ENCODE measurements around the gene KIF4A.
A peak's percentile ranks its signal among the peaks of the same experiment; 100 is the strongest.

KIF4A gene

GRCh38 chrX:70444946-70445656 is 155.2 kb downstream of the KIF4A start:
- no peak for DNase-seq

GRCh38 chrX:70445951-70446350 is 156.0 kb downstream of the KIF4A start:
- no peak for DNase-seq

DNA sequence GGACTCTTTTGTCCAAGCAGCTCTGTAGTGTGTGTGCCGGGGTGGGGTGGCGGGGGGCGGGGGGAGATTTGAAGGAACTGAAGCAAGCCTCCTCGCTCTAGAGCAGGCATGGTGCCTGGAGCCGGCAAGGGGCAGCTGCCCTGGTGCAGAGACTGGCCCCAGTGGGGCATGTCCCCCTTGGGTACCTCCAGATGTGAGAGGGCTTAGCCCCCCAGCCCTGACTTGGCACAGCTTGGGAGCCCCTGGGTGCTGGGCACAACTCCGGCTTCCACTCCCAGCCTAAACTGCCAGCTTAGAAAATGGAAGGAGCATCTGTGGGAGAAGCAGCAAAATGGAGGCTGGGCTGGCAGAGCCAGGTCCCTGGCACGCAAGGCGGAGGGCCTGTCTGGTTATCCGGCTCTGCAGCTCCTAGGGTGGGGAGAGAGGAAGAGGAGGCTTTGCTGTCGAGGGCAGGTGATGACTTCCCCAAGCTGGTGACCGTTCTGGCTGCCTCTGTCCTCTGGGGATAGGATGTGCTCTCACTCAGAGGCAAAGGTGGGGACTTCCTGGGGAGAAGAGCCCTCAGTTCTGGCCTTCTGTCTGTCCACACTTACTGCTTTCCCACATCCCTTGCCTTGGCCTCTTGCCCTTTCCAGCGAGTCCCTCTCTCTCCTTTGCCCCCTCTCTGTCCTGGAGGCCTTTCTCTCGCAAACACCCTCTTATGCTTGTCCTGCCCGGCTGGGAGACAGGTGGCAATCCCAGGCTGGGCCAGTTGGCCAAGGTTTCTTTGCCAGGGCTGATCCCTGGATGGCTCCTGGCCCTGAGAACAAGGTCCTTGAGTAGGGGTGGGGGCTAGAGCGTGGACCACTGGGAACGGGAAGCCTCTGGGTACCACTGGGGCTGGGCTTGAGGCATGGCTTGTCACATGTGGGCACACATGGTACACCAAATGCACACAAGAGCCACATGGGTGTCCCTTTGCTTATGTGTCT is 156.8 kb downstream of the KIF4A start:
- no peak for DNase-seq

DNA sequence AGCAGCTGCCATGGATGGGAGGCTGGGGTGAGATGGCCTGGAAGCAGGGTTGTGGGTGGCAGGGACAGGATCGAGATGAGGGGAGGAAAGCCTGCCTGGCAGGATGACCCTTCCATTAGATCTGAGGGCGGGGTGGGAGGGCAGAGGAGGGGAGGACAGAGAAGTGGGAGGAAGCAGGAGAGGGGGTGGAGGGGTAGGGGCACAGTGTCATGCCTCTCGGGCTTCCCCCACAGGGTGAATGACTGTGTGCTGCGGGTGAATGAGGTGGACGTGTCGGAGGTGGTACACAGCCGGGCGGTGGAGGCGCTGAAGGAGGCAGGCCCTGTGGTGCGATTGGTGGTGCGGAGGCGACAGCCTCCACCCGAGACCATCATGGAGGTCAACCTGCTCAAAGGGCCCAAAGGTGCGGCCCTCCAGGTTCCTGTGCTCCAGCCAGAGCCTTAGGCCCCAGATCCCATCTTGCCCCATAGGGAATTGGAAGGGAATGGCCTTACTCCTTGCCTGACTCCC is 159.6 kb downstream of the KIF4A start:
- no peak for DNase-seq

DNA sequence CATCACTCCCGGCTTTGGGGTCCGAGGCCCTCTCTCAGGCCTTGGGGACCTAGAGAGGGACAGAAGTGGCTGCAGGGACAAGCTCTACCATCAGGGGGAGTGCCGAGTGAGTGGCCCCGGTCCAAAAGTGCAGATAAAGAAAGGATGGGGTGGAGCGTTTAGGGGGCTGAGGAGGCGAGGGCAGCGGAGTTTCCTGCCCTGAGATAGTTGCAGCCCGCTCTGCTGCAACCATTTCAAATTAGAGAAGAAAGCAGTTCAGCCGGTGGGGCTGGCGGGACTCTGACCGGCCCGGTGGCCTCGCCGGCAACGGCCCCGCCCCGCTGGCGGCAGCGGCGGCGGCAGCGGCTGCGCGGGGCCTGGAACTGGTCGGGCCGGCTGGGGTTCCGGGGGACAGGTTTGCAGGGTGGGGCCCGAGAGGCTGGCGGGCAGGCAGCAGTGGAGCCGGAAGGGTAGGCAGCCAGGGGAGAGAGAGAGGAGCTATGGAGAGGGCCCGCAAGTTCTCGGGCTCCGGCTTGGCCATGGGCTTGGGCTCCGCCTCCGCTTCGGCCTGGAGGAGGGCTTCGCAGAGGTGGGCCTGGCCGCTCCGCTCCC is 162.3 kb downstream of the KIF4A start:
- DNase-seq = peak; percentile 61

- no peak for DNase-seq
These were observed 163.2 kb downstream of the KIF4A start for GRCh38 chrX:70453024-70453618.

DNA sequence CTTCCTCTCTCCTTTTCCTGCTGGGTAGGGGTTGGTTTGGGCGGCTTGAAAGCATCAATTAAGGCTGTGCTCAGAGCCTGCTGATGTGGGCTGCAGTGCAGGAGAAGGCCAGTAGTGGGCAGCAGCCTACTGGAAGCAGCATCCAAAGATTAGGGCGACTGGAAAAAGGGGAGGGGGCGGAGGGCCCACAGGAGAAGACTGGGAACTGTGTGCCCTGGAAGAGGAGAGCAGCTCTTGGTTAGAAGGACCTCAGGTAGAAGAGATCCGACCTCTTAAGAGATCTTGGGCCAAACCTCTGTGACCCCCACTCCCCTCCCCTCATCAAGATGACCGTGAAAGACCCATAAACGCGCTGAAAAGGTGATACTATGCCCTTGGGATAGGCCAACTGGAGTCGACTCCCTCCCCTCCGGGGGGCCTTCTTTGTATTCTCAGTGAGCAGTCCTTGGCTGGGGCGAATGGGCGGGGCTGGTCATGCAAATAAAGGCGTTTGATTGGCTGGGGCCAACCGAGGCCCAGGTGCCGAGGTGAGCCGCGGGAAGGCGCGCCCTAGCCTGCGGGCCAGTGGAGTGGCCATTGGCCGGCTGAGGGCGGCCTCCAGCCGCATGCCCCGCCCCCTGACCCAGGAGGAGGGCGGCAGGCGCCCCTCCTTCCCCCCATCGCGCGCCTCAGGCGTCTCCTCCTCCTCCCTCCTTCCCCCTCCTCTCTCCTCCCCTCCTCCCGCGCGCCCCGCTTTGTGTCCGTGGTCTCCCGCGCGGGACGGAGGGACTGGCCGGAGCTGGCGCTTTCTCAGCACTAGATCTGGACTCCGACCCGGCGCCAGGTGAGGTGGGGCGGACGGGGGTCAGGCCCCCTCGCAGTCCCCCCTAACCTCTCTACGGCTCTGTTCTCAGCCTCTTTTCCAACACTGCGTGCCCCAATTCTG is 164.8 kb downstream of the KIF4A start:
- DNase-seq = peak; percentile 48

DNA sequence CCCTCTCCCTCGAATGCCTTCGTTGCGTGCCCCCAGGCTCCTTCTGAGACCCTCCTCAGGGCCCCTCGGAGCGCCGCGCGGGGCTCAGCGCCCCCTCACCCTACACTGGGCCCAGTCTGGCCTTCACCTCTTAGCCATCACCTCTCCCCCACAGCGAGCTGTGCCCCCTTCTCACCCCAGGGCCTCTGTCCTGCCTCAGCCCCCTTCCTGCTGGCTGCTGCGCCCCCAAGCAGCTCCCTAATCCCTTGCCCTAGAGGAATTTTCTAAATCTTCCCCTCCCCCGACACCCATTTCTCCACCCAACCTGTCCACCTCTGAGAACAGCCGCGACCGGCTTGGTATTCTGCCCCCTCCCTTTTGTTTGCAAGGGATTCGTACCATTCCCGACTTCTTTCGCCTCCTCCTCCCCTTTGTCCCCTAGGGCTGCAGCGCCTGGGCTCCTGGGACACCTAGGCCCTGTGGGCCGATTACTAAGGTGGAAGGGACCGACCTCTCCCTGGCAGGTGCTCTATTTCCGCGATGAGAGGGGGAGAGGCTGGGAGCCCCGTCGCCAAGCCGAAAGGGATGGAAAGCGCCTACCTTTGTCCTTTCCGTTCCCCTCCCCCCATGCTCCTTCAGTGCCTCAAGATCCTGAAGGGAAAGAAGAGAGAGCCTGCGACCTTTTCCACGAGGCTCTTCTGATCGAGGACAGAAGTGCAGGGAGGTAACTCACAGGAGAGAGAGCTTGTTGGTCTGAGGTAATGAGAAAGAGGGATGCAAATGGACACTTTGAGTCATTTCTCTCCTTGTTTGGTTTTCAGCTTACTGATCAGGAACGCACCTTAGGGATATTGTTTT is 165.7 kb downstream of the KIF4A start:
- DNase-seq = no peak

DNA sequence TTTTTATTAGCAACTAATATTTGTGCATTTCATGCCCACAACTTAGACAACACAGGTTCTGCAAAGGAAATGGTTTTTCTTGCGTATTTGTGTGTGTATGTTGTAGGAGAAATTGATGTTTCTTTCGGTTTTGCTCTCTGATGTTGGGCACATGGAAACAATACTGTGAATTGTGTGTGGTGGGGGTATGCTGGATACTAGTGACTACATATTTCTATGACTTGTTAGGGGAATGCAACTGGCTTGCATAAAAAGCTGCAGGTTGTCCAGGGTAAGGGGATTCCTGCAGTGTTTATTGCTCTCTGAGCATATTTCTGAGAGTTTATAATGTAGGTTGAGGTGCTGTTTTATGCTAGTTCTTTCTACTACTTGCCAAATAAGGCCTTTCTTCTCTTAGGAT is 166.4 kb downstream of the KIF4A start:
- no peak for DNase-seq

DNA sequence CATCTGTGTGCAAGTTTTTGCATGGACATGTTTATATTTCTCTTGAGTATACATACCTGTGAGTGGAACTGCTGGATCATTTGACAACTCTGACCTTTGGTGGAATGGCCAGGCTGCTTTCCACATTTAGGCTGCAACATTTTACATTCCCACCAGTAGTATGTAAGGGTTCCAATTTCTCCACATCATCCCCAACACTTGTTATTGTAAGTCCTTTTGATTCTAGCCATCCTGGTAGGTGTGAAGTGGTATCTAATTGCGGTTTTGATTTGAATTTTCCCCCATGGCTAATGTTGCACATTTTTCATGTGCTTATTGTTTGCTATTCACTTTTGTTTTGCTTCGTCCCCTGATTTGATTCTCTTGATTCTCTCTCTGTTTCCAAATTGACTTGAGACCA is 171.1 kb downstream of the KIF4A start:
- DNase-seq = no peak

DNA sequence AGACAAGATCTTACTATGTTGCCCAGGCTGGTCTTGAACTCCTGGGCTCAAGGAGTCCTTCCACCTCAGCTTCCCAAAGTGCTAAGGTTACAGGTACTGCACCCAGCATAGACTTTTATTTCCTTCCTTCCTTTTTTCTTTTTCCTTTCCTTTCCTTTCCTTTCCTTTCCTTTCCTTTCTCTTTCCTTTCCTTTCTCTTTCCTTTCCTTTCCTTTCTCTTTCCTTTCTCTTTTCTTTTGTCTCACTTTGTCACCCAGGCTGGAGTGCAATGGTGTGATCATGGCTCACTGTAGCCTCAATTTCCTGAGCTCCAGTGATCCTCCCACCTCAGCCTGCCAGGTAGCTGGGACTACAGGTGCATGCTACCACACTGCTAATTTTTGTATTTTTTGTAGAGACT is 174.1 kb downstream of the KIF4A start:
- no peak for DNase-seq

- no peak for DNase-seq
These were observed 177.1 kb downstream of the KIF4A start for GRCh38 chrX:70466968-70467367.

DNA sequence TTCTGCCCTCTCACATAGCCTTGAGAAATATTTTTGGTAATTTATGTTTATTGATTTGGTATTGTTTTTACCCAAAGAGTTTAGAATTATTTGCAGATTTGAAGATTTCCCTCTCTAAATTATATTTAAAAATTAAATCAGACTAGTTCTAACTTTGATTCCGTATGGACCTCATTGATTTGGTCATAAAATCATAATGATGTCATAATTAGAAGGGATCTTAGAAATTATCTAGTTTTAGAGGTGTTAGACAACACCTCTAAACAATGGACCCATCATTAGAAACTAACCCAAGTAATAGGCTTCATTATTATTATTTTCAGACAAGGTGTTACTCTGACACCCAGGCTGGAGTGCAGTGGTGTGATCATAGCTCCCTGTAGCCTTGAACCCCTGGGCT is 178.8 kb downstream of the KIF4A start:
- no peak for DNase-seq

All from hematopoietic multipotent progenitor cell treated with erythropoietin and hydrocortisone succinate and interleukin-3 and kit ligand, for 8 days (in vitro differentiated cells).